Suprapubic skin (tissue), 4 donors: ENCODE results near the gene EME2.

Experiments
- EP300 ChIP-seq: sonication (generic); formaldehyde crosslinking; IDR thresholded peaks from one replicate; pipeline ENCODE4 v1.6.1; 2017; ENCODE audit warnings: antibody characterized with exemption
- POLR2A ChIP-seq, 2 donors: fragments of 450-650 bp; IDR thresholded peaks; one replicate each; pipeline ENCODE4 v1.6.1; 2017; ENCODE audit warnings: antibody characterized with exemption in 2 of 2, mild to moderate bottlenecking in 2 of 2, moderate library complexity in 2 of 2
- POLR2AphosphoS5 ChIP-seq, 3 donors: sonication (generic); formaldehyde crosslinking; IDR thresholded peaks; one replicate each; pipeline ENCODE4 v1.6.1; 2017; ENCODE audit warnings: antibody characterized with exemption in 3 of 3
- TF ChIP-seq, protein P1 (sequence below), 2 donors: fragments of 200-600 bp in 1 of 2; fragments of 450-650 bp in 1 of 2; sonication (generic) in 1 of 2; IDR thresholded peaks; one replicate each; pipeline ENCODE4 v1.5.1; 2016 to 2019; ENCODE audit warnings: antibody characterized with exemption in 2 of 2, mild to moderate bottlenecking in 1 of 2, moderate library complexity in 1 of 2

DNA sequence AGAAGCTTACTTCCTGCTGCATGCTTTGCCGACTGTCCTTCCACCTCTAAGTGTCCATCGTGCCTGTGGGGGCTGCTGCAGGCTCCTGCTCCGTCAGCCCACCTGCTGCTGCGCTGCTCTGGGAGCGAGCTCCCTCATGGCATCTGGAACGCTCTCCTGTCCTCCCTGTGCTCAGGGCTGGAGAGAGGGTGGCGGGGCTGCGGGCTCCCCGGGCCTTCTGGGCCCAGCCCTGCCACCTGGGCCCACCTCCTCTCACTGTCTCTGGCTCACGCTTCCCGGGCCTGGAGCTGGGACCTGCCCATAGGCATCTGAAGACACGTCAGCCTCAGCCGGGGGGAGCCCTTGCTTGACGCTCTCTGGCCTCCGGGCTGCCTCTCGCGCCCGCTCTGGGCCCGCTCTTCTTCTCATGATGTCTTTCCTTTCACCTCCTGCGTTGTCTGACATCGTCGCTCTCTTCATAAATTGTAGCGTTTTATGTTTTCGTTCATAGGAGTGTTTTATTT lies 28.2 kb upstream of the EME2 start:
- TF ChIP-seq, protein P1, sequence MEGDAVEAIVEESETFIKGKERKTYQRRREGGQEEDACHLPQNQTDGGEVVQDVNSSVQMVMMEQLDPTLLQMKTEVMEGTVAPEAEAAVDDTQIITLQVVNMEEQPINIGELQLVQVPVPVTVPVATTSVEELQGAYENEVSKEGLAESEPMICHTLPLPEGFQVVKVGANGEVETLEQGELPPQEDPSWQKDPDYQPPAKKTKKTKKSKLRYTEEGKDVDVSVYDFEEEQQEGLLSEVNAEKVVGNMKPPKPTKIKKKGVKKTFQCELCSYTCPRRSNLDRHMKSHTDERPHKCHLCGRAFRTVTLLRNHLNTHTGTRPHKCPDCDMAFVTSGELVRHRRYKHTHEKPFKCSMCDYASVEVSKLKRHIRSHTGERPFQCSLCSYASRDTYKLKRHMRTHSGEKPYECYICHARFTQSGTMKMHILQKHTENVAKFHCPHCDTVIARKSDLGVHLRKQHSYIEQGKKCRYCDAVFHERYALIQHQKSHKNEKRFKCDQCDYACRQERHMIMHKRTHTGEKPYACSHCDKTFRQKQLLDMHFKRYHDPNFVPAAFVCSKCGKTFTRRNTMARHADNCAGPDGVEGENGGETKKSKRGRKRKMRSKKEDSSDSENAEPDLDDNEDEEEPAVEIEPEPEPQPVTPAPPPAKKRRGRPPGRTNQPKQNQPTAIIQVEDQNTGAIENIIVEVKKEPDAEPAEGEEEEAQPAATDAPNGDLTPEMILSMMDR (IDR thresholded peaks at IDR 0.05) = no peak
- TF ChIP-seq POLR2AphosphoS5 (IDR thresholded peaks at IDR 0.05) = no peak
- no peak for TF ChIP-seq POLR2A (IDR thresholded peaks at IDR 0.05)
- TF ChIP-seq EP300 = no peak
